NOMO-1 treated with DMSO at 0.1 percent for 48 hours (cell line): ENCODE results near the gene SYT14.
"Not testable (repeated sequence)": the region's sequence is repeated elsewhere in the genome, so short reads cannot be mapped to it uniquely, and the experiment has no call there.

ENCODE experiments used
- DNase-seq: peaks from one replicate; lab custom pipeline; 2025; ENCODE audit not compliant: unreplicated experiment; lab: John Stamatoyannopoulos, UW

SYT14 gene

GRCh38 chr1:209937996-209938959, at the start of gene SYT14:
Gene SYT14 (plus strand): TSS chr1:209938217. CDS start chr1:209938265, 48 bp downstream.
- no peak for DNase-seq

- DNase-seq: not testable (repeated sequence)
Observed at GRCh38 chr1:209888291-209889076, 49.5 kb upstream of the SYT14 start.

- DNase-seq: no peak
Observed at GRCh38 chr1:209889077-209889418, 49.0 kb upstream of the SYT14 start.

- no peak for DNase-seq
Observed at GRCh38 chr1:209890641-209891330, 47.2 kb upstream of the SYT14 start.

- DNase-seq: no peak
Observed at GRCh38 chr1:209893751-209894150, 44.3 kb upstream of the SYT14 start.

- DNase-seq: no peak
Observed at GRCh38 chr1:209895709-209896108, 42.3 kb upstream of the SYT14 start.

GRCh38 chr1:209896346-209896745, 41.7 kb upstream of the SYT14 start:
- no peak for DNase-seq

GRCh38 chr1:209898271-209898670, 39.7 kb upstream of the SYT14 start:
- DNase-seq: not testable (repeated sequence)

- not testable (repeated sequence) for DNase-seq
Observed at GRCh38 chr1:209898851-209899250, 39.2 kb upstream of the SYT14 start.

GRCh38 chr1:209899948-209900347, 38.1 kb upstream of the SYT14 start:
- no peak for DNase-seq

- no peak for DNase-seq
Observed at GRCh38 chr1:209900734-209901133, 37.3 kb upstream of the SYT14 start.

GRCh38 chr1:209901211-209901610, 36.8 kb upstream of the SYT14 start:
- no peak for DNase-seq

- DNase-seq: not testable (repeated sequence)
Observed at GRCh38 chr1:209904774-209905173, 33.2 kb upstream of the SYT14 start.

- no peak for DNase-seq
Observed at GRCh38 chr1:209911746-209912145, 26.3 kb upstream of the SYT14 start.

- no peak for DNase-seq
Observed at GRCh38 chr1:209912306-209912705, 25.7 kb upstream of the SYT14 start.

- DNase-seq: not testable (repeated sequence)
Observed at GRCh38 chr1:209919637-209920036, 18.4 kb upstream of the SYT14 start.

GRCh38 chr1:209920844-209921243, 17.2 kb upstream of the SYT14 start:
- no peak for DNase-seq

GRCh38 chr1:209924390-209924789, 13.6 kb upstream of the SYT14 start:
- no peak for DNase-seq

GRCh38 chr1:209926045-209926444, 12.0 kb upstream of the SYT14 start:
- no peak for DNase-seq

- no peak for DNase-seq
Observed at GRCh38 chr1:209927466-209927865, 10.6 kb upstream of the SYT14 start.

- DNase-seq: no peak
Observed at GRCh38 chr1:209929751-209930150, 8.3 kb upstream of the SYT14 start.
